ENCODE results near the gene LANCL2. TPM values are rescaled to one million over a fixed set of nuclear protein-coding genes. Genes with fewer than 3 reads are reported as not detected.
A peak's percentile ranks its signal among the peaks of the same experiment; 100 is the strongest.

The LANCL2 gene
- total and polyA plus RNA-seq, 2 of the 4 experiments (the other 2 are of a cell fraction), result 11.7 to 17.9 TPM

DNA sequence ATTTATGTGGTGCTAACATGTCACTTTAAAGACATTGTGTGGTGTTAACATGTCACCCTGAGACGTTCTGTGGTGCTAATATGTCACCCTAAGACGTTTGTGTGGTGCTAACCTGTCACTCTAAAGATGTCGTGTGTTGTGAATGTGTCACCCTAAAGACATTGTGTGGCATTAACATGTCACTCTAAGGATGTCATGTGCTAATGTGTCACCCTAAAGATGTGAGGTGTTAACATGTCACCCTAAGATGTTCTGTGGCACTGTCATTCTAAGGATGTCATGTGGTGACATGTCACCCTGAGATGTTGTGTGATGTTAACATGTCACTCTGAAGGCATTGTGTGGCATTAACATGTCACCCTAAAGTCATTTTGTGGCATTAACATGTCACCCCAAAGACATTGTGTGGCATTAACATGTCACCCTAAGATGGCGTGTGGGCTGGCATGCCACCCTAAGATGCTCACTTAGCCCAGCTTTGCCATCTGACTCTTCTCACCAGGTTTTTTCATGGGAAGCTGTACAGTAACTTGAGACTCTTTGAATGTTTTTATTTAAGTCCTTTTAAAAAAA, 45.6 kb downstream of the LANCL2 start:
- Histone ChIP-seq H2BK120ac (ENCODE audit: low read depth, low read length) (no peak overlapping the region; the same call in 1 of the 2 replicates), H3K27ac (ENCODE audit: insufficient read depth, low read length) (no peak overlapping the region), H2BK15ac (ENCODE audit: low read depth, low read length) (no peak overlapping the region), H3K4me1 (ENCODE audit: control insufficient read depth, insufficient read depth, low read length) (no peaks in the 10 kb centered on the region), H2AK5ac (ENCODE audit: low read depth, low read length) (peak overlapping the region; percentile 34; the same call in 1 of the 2 replicates), H3K4me3 (ENCODE audit: insufficient read depth, low read depth, low read length) (no peak overlapping the region), H3K23ac (ENCODE audit: low read depth, low read length) (0 out of 2 replicates have a peak overlapping the region, but pooled peaks have one; percentile 33), H4K8ac (ENCODE audit: low read depth in 2 of 2, low read length in 2 of 2) (no peak overlapping the region), H4K5ac (ENCODE audit: low read depth, low read length) (no peak overlapping the region), H2AFZ (replicated peaks; ENCODE audit: low read length, poor library complexity) (no peak overlapping the region), H3K9me3 (ENCODE audit: control insufficient read depth, insufficient read depth, low read length) (no peaks in the 10 kb centered on the region), H3K9ac (ENCODE audit: low read depth, low read length) (no peak overlapping the region), H3K56ac (ENCODE audit: extremely low read depth, insufficient read depth, low read length) (no peak overlapping the region), H3K4me2 (ENCODE audit: low read depth, low read length) (no peak overlapping the region), H4K20me1 (ENCODE audit: insufficient read depth, low read length) (no peaks in the 10 kb centered on the region), H3K79me1 (ENCODE audit: low read depth in 1 of 2, low read length in 2 of 2) (no peaks in the 10 kb centered on the region), H3K9me1 (ENCODE audit: insufficient read depth, low read length) (peaks cover 6% of the 10 kb centered on the region), H3K27me3 (ENCODE audit: control insufficient read depth, insufficient read depth, low read length) (no peaks in the 10 kb centered on the region), H3K4ac (ENCODE audit: low read depth, low read length) (no peak overlapping the region), H3K14ac (replicated peaks; ENCODE audit: low read depth, low read length) (no peak overlapping the region), H3K36me3 (ENCODE audit: control insufficient read depth, insufficient read depth, low read length) (peaks cover 2% of the 10 kb centered on the region; the same call in 1 of the 2 replicates), H3K18ac (ENCODE audit: low read depth, low read length) (no peak overlapping the region; the same call in 1 of the 2 replicates), H4K91ac (ENCODE audit: insufficient read depth, low read depth, low read length) (no peak overlapping the region), H2BK20ac (ENCODE audit: low read depth, low read length) (no peak overlapping the region), H2AK9ac (replicated peaks; ENCODE audit: low read depth, low read length, poor library complexity) (no peak overlapping the region), H2BK5ac (ENCODE audit: low read depth, low read length, poor library complexity, severe bottlenecking) (no peak overlapping the region)
- in situ Hi-C loops (cut with MboI; ENCODE audit: low sequenced_read_pairs) (loop anchor here (5.0 to 10.0 kb wide), 2 partner anchors 133 to 646 kb away; no protein-coding TSS in a partner anchor), intact Hi-C loops (cut with micrococcal nuclease) (loop anchor here (5.0 kb wide), 1 partner anchor 43 kb away; the partner anchor contains the start of gene LANCL2), dilution Hi-C loops (cut with HindIII; ENCODE audit: low sequenced_read_pairs, unreplicated experiment) (no loop called here)
- no peak for TF ChIP-seq RFX5 (IDR thresholded peaks at IDR 0.05; ENCODE audit: low read depth, low read length)
- no peak for TF ChIP-seq CEBPB (IDR thresholded peaks at IDR 0.05; ENCODE audit: low read depth, low read length)
- no peak for TF ChIP-seq MAZ (IDR thresholded peaks at IDR 0.05; ENCODE audit: borderline replicate concordance, low read depth, low read length)
- TF ChIP-seq RAD21 (IDR thresholded peaks at IDR 0.05; ENCODE audit: low read length), result no peak
- TF ChIP-seq MXI1 (IDR thresholded peaks at IDR 0.05; ENCODE audit: borderline replicate concordance, low read depth, low read length), result no peak
- no peak for TF ChIP-seq FOS (IDR thresholded peaks at IDR 0.05; ENCODE audit: low read depth, low read length)
- POLR2A ChIA-PET (ENCODE audit: unreplicated experiment), result no interaction called here
- no TSS peak for BruUV-seq (replicated peaks)
- ATAC-seq (ENCODE audit: low read depth) (no peak), DNase-seq (no peak)
- 67% methylated on average over 1 of the region's 4 CpGs; no CpG with 5 or more reads in 1 of the 2 experiments for WGBS, 2 experiments (ENCODE audit: extremely low coverage in 2 of 2, insufficient read length in 1 of 2)
- CTCF ChIA-PET, result interaction anchor here (0.7 to 0.9 kb wide), 2 partner anchors 14 to 126 kb away, joined by 3 read pairs; no protein-coding TSS in a partner anchor

Data from IMR-90 (cell line).